Gastroesophageal sphincter (tissue), 4 donors: ENCODE measurements around the gene FNBP1. TPM values are rescaled to one million over a fixed set of nuclear protein-coding genes. Genes with fewer than 3 reads are reported as not detected.

Experiments
- ATAC-seq: fragments of 150-250 bp; one replicate; pipeline ENCODE4 v1.9.1; 2016; ENCODE audit warnings: mild to moderate bottlenecking, moderate library complexity
- H3K27ac ChIP-seq, 4 donors: fragments of 200-600 bp; sonication (generic) in 3 of 4; 1 replicate in 3 of 4; 2 replicates in 1 of 4; pipeline ENCODE4 v1.5.1; 2016 to 2019
- H3K27me3 ChIP-seq: fragments of 200-600 bp; sonication (generic); one replicate; pipeline ENCODE4 v1.5.1; 2019
- H3K36me3 ChIP-seq, 2 donors: fragments of 200-600 bp; sonication (generic); one replicate each; pipeline ENCODE4 v1.5.1; 2019; ENCODE audit warnings: control low read depth in 1 of 2
- H3K4me1 ChIP-seq, 3 donors: fragments of 200-600 bp; sonication (generic); 1 replicate in 2 of 3; 2 replicates in 1 of 3; pipeline ENCODE4 v1.5.1; 2016 to 2019; ENCODE audit warnings: control low read depth in 2 of 3
- H3K4me3 ChIP-seq, 2 donors: fragments of 200-600 bp; sonication (generic); one replicate each; pipeline ENCODE4 v1.5.1; 2019; ENCODE audit warnings: mild to moderate bottlenecking in 1 of 2, moderate library complexity in 1 of 2
- H3K9me3 ChIP-seq, 3 donors: fragments of 200-600 bp; sonication (generic); one replicate each; pipeline ENCODE4 v1.5.1; 2017 to 2019; ENCODE audit warnings: control low read depth in 2 of 3
- CTCF ChIP-seq, 4 experiments: fragments of 200-600 bp in 2 of 4; fragments of 450-650 bp in 2 of 4; sonication (generic) in 1 of 4; IDR thresholded peaks; one replicate each; pipeline ENCODE4 v1.5.1; 2017 to 2019; ENCODE audit warnings: antibody characterized with exemption in 4 of 4, mild to moderate bottlenecking in 2 of 4, moderate library complexity in 2 of 4
- EP300 ChIP-seq: sonication (generic); formaldehyde crosslinking; IDR thresholded peaks from one replicate; pipeline ENCODE4 v1.6.1; 2017; ENCODE audit warnings: antibody characterized with exemption, mild to moderate bottlenecking
- POLR2A ChIP-seq, 2 donors: fragments of 450-650 bp; IDR thresholded peaks; one replicate each; pipeline ENCODE4 v1.6.1; 2017; ENCODE audit warnings: antibody characterized with exemption in 2 of 2, mild to moderate bottlenecking in 2 of 2, moderate library complexity in 1 of 2
- POLR2AphosphoS5 ChIP-seq: sonication (generic); formaldehyde crosslinking; IDR thresholded peaks from one replicate; pipeline ENCODE4 v1.6.1; 2017; ENCODE audit warnings: antibody characterized with exemption
- WGBS, 2 donors: methylation state at CpG; one replicate each; pipeline ENCODE4 v1.1.5; 2018; ENCODE audit warnings: low coverage in 1 of 2; 5-methylcytosine and 5-hydroxymethylcytosine counted together
- total RNA-seq, 4 donors: library from RNA; depleted of rRNA; stranded (reverse); fragments of >200 nt; gene quantifications; one replicate each; pipeline ENCODE4 v1.1.0, GENCODE V29; 2016

Gene FNBP1
- total RNA-seq, 4 donors from 2014 or later: 119 to 343 (median 188) TPM

- no peak for TF ChIP-seq CTCF (IDR thresholded peaks at IDR 0.05)
- no peak for TF ChIP-seq POLR2AphosphoS5
- TF ChIP-seq EP300: no peak
- no peak for TF ChIP-seq POLR2A (IDR thresholded peaks at IDR 0.05)
- no peak for ATAC-seq
- H3K36me3 ChIP-seq: peaks cover 0 to 97% of the 10 kb centered on the region in 2 donors
- H3K4me3 ChIP-seq: no peak overlapping the region
- H3K4me1 ChIP-seq: no peaks in the 10 kb centered on the region
- 58 to 83% methylated on average over 3 to 8 of the region's 14 CpGs for WGBS, 2 donors
- H3K9me3 ChIP-seq: no peaks in the 10 kb centered on the region
- no peaks in the 10 kb centered on the region for H3K27me3 ChIP-seq
- no peak overlapping the region for H3K27ac ChIP-seq
Observed at GRCh38 chr9:129863059-129863690, 179.8 kb downstream of the FNBP1 start.

- no peak overlapping the region for H3K4me3 ChIP-seq
- WGBS, 2 donors: 83% methylated on average over 2 of the region's 12 CpGs; no CpG with 5 or more reads in 1 of the 2 donors
- TF ChIP-seq POLR2A (IDR thresholded peaks at IDR 0.05) (no peak), EP300 (no peak), POLR2AphosphoS5 (no peak), CTCF (IDR thresholded peaks at IDR 0.05) (no peak)
- H3K27ac ChIP-seq: no peak overlapping the region
- ATAC-seq: no peak
- no peaks in the 10 kb centered on the region for H3K9me3 ChIP-seq
- H3K4me1 ChIP-seq: no peaks in the 10 kb centered on the region
- H3K27me3 ChIP-seq: no peaks in the 10 kb centered on the region
- peaks cover 0 to 97% of the 10 kb centered on the region in 2 donors for H3K36me3 ChIP-seq
Observed at GRCh38 chr9:129861447-129861827, 181.6 kb downstream of the FNBP1 start.

GRCh38 chr9:129860653-129861446 is 182.1 kb downstream of the FNBP1 start:
- no peaks in the 10 kb centered on the region for H3K9me3 ChIP-seq
- H3K4me1 ChIP-seq: no peaks in the 10 kb centered on the region
- no peaks in the 10 kb centered on the region for H3K27me3 ChIP-seq
- no peak for TF ChIP-seq POLR2AphosphoS5
- no peak for TF ChIP-seq POLR2A (IDR thresholded peaks at IDR 0.05)
- no peak for TF ChIP-seq EP300
- no peak for TF ChIP-seq CTCF (IDR thresholded peaks at IDR 0.05)
- no peak for ATAC-seq
- WGBS, 2 donors: 90% methylated on average over 2 of the region's 11 CpGs; no CpG with 5 or more reads in 1 of the 2 donors
- peaks cover 0 to 97% of the 10 kb centered on the region in 2 donors for H3K36me3 ChIP-seq
- no peak overlapping the region for H3K27ac ChIP-seq
- H3K4me3 ChIP-seq: no peak overlapping the region

GRCh38 chr9:129858167-129858962 is 184.6 kb downstream of the FNBP1 start:
- peaks cover 0 to 96% of the 10 kb centered on the region in 2 donors for H3K36me3 ChIP-seq

More at GRCh38 chr9:129858167-129858962, 184.6 kb downstream of the FNBP1 start:
- peaks cover 0 to 2% (median 0%) of the 10 kb centered on the region in 3 donors for H3K4me1 ChIP-seq
- H3K9me3 ChIP-seq: no peaks in the 10 kb centered on the region
- ATAC-seq: no peak
- H3K27ac ChIP-seq: no peak overlapping the region
- TF ChIP-seq POLR2A (IDR thresholded peaks at IDR 0.05) (no peak), EP300 (no peak), POLR2AphosphoS5 (no peak), CTCF (IDR thresholded peaks at IDR 0.05) (no peak)
- no peak overlapping the region for H3K4me3 ChIP-seq
- 90% methylated on average over 2 of the region's 11 CpGs; no CpG with 5 or more reads in 1 of the 2 donors for whole genome bisulfite sequencing, 2 donors
- no peaks in the 10 kb centered on the region for H3K27me3 ChIP-seq
